NCI-H187 treated with DMSO at 0.1 percent for 48 hours (cell line): ENCODE results near the gene KCNN2.
A peak's percentile ranks its signal among the peaks of the same experiment; 100 is the strongest.
"Not testable (repeated sequence)": the region's sequence is repeated elsewhere in the genome, so short reads cannot be mapped to it uniquely, and the experiment has no call there.

Source experiments
- DNase-seq: peaks from one replicate; lab custom pipeline; 2025; lab: John Stamatoyannopoulos, UW

KCNN2 gene

DNA sequence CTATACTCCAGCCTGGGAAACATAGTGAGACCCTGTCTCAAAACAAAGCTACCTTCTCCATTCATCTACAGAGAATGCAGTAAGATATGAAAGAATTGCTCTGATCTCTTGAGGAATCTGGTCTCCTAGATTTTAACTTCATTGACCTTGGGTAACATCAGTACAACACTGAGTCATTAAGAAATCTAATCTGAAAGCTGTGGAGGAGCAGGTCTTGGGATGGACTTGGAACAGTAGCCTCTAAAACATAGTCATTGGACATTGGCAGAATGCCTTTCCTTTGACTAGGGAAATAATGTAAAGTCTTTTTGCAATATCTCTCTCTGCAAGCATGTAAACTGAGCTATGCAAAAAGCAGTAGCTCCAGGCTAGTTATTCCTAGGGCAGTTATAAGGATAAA, 58.1 kb downstream of the KCNN2 start:
- no peak for DNase-seq

DNA sequence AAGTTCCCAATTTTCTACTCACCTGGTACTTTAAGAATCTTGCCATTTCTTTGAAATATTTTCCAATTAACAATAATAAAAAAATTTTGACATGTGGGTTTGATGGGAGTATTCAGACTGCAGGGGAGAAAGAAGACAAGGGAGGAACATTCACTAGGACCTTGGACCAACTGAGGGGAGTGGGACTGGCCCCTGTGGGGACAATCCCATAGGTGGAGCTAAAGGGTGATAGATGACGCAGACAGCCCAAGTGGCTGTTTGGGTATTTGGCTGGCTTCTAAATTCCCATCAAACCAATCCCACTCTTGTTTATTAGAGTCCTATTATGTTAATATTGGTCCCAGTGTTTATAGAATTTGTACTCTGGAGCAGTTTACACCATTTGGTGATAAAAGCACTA, 65.3 kb downstream of the KCNN2 start:
- no peak for DNase-seq

DNA sequence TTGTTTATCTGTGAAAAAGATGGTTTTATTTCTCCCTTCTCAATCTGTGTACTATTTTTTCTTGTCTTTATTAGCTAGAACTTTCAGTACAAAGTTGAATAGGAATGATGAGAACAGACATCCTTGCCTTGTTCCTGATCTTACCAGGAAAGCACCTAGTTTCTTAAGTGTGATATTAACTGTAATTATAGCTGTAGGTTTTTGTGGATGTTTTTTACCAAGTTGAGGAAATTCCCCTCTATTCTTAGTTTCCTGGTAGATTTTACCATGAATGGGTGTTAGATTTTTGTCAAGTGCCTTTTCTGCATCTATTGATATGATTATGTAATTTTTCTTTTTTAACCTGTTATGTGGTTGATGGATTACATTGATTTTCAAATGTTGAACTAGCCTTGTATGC, 68.7 kb downstream of the KCNN2 start:
- no peak for DNase-seq

DNA sequence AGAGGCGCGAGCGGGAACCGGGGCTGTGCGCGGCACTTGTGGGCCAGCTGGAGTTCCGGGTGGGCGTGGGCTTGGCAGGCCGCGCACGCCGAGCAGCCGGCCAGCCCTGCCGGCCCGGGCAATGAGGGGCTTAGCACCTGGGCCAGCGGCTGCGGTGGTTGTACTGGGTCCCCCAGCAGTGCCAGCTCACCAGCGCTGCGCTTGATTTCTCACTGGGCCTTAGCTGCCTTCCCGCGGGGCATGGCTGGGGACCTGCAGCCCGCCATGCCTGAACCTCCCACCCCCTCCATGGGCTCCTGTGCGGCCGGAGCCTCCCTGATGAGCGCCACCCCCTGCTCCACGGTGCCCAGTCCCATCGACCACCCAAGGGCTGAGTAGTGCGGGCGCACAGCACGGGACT, 70.8 kb downstream of the KCNN2 start:
- not testable (repeated sequence) for DNase-seq

DNA sequence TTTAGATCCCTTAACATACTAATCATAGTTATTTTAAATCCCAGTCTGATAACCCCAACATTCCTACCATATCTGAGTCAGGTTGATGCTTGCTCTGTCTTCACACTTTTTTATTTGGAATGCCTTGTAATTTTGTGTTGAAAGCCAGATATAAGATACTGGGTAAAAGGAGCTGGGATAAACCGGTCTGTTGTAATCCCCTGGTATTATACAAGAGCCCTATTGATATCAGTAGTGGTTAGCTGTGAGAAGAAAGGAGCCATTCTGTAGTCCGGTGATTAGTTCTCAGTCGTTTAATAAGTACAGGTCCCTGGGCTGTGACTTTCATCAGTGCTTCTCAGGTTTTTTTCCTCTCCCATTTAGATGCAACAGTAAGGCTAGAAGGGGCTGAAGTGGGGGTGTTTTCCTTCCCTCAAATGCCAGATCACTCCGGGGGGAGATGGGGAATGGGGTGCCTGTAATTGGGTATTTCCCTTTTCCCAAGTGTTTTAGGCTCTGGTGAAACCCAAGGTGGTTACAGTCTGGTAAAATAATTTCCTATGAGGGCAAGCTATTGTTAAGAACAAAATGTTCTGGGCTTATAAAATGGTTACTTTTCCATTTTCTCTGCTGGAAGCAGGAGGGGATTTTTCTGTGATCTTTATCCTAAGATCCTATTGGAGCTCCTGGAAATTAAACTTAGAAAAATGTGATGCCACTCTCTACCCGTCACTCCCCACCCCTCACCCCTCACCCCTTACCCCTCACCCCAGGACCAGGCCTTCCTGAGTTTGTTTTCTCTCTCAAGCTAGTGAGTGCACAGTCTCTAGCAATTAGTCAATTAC, 72.7 kb downstream of the KCNN2 start:
- no peak for DNase-seq

DNA sequence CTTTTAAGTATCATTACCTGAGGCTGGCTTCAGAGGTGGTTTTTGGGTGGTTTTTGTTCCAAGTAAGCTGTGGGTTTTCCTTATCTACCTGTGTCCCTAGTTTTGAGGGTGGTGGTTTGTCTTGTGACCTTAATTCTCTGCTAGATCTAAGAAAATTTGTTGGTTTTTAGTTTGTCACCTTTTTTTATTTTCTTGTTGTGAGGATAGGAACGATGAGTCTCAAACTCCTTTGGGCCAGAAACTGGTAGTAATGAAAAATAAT, 73.3 kb downstream of the KCNN2 start:
- no peak for DNase-seq

DNA sequence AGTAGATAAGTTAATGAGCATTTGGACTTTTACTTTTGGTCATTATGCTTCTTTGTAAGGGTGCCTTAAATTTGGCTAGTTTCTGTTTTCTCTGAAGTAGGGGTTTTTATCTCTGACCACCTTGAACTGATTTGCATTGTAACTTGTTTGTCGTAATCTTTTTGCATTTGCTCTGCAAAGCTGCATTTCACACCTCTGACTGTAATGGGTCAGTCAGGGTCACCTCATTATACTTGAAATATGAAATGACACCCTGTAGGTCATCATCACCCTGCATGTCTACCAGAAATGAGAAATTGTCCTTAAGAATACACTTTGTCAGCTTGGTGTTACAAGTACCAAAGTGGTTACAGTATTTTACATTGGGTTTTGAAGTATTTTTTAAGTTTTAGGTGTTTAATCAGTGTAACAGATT, 74.0 kb downstream of the KCNN2 start:
- DNase-seq, result no peak

DNA sequence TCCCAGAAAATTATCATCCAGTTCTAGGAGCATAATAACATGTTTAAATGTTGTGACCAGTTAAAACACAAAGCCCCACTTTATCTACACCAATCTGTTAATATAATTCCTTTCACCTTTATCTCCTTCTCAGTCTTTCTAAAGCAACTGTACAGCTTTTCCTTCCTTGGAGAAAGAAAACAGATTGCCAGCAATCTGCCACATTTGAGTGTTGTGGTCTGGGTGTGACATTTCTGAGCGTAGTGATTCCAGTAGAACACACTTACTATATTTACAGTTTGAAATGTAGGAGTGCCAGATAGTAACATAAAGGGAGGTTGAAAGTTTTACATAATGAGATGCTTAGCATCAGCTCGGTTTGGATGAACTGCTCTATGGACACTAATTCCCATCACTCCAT, 76.1 kb downstream of the KCNN2 start:
- DNase-seq, result no peak

DNA sequence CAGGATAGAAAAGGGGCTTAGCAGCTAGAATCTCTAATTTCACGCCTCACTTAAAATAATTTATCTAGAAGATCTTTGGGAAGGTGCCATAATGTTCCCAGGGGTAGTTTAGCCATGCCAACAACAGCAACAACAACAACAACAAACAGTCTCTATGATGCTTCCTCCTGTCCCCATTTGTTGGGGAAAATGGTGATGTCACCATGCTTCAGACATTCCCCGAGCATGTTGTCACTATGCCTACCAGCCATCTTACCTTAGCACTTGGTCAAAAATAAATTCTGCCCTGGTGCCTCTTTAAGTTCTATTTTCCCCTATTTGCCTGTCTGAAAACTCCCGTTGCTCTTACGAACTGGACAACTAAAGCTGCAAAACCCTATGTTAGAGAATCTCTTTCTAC, 76.6 kb downstream of the KCNN2 start:
- no peak for DNase-seq

DNA sequence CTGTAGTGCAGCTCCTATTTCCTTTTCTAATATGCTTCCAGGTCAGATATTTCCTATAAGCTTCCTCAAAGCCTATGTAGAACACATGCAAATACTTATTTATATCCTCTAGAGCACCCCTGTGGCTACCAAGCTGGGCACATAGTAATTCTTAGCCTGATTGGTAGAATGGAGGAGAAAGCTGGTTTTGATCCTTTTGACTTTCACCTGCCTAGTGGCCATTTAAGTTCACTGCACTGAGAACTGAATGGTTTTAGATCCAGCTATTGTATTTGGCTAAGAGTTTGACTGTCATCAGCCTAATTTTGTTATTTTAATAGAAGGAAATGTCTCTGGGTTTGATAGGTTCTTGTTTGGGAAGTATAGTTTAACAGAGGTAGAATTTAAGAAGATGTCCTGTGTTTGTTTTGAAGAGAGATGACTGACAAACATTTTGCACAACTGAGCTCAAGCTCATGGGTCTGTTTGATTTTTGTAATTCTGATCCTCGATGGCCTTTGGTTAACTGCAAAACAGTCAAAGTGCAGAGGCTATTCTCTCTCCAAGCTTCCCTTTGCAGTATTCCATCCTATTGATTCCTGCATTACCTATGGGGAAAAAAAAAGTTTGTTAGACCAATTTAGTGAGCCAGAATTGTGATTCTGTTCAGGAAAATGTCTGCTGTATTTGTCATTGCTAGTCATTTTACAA, 85.4 kb downstream of the KCNN2 start:
- no peak for DNase-seq

DNA sequence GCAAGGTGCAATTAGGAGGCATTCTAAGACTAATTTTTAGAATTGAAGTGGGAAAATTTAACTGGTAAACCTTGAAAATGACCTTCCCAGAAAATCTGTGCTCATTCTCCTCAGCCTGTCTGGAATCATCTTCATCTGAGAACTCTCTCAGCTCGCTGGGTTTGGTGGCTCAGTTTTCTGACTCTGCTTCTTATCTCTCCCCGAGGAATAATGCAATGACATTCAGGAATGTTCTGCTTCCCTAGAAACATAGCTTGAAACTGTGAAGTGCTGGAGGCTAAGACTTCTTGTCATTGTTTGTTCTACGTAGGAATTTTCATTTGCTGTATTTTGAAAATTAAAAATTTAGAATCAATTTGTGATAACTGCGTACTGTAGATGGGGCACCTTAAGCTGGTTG, 86.6 kb downstream of the KCNN2 start:
- DNase-seq, result no peak

DNA sequence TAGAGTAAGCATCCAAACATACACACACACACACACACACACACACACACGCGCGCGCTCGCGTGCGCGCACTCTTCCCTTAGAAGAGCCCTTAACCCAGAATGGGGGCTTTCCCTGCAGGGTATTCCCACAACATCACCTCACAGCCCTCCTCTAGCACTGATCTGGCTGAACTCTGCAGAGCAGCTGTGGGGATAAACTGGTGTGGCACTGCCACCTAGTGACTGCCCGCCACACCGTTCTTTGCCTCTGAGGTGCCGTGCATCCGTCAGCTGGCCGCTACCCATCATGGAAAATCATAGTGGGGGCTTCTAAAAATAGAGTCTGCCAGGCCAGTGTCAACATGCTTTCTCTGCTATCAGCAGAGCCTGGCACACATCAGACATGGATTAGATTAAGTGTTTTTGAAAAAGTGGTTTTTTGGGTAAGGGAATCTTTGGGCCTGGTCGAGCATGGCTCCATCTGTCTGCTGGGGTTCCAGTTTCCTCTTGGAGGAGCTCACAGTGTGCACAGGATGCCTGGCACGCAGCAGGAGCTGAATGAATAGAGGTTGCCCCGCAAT, 88.1 kb downstream of the KCNN2 start:
- peak; percentile 13 for DNase-seq

DNA sequence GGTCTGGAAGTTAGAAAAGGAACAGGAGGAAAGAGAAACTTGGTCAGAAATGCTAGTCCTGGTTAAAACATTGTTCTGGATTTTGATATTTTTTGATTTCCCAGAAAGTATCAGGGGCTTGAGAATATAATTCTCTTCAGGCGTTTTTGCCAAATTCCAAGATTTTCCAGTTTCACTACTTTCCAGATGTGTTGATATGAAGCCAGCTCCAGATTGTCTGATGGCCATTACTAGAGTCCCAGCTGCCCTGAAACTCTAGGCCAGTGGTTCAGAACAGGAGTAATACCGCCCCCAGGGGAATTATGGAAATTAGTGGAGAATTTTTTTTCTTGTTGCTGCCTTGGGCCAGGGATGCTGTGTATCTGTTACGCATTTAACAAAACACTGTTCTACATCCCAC, 88.6 kb downstream of the KCNN2 start:
- no peak for DNase-seq

DNA sequence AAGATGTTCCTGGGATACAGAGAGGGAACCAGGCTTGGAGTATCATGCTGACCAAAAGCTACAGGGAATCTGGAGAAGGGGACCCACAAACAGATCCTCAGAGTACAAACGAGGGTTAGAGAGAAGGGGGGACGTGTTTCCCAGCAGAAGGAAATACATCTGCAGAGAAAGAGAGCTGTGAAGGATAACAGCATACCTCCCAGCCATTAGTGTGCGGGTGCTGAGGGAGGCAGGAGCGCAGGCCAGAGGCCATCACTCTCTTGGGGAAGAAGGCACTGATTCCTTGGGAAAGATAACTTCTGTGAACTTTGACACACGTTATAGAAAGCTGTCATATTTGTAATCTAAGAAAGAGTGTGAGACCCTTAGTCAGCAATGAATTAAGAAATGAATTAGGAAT, 96.9 kb downstream of the KCNN2 start:
- no peak for DNase-seq

DNA sequence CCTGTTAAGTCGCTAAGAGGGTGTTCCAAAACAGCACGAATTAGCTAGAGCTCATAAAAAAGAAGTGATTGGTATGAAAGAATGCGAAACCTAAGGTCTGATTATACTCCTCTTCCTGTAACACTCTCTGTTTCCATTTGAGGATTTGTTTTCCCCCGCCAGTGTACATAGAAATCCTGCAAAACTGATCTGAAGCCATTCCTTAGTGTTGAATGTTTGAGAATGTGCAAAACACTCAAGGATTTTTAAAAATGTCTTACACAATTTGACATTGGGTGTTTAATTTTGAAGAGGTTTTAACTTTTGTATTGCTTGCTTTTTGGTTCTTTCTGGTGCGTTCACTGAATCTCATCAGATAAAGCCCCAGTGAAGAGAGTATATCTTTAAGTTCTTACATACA, 105.3 kb downstream of the KCNN2 start:
- DNase-seq, result no peak

DNA sequence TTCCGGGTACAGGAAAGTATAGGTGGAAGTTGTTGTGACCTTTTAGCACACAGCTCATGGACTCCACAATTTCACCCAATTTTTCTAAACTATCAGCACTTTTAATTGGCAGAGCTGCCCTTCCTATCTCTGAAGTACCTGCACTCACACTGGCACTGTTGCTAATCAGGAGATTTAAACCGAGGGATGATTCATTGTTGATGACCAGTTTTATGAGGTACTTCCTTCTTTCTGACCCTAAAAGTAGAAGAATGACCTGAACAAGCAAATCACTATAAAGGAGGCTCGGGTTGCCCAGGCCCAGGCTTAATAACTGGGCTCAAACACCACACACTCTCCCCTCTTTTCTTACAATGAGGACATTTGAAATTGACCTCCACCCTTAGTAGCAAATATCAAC, 105.9 kb downstream of the KCNN2 start:
- DNase-seq, result no peak

DNA sequence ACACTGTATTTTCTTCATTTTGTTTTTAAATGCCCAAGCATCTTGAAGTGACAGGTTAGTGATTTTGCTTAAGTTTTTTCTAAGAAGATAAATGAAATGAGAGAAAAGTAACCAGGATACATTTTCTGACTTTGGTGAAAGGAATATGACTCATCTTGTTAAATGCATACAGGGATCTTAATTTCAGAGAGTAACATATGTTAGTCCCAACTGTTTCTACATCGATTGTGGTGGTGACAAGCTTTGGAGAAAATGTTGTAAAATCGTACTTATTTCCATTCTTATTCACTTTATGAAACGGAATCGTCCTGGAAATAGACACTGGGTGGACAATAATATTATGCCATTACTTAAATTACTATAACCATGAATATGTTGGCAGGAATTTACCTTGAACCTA, 107.5 kb downstream of the KCNN2 start:
- no peak for DNase-seq

DNA sequence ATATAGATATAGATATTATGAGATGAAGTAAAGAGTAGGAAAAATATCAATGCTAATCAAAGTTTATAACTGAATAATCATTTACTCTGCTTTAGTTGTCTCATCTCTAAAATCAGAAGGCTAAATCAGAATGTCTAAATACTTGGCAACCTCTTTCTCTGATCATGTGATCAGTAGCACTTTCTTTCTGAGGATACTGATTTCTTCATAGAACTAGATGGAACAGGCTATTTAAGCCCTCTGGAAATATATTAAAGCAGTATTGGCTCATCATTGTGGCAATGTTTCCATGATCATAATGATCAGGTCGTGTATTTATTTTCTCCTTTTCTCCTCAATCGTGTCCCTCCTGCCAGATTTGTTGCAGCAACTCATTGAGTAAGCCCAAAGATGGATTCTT, 109.7 kb downstream of the KCNN2 start:
- no peak for DNase-seq

DNA sequence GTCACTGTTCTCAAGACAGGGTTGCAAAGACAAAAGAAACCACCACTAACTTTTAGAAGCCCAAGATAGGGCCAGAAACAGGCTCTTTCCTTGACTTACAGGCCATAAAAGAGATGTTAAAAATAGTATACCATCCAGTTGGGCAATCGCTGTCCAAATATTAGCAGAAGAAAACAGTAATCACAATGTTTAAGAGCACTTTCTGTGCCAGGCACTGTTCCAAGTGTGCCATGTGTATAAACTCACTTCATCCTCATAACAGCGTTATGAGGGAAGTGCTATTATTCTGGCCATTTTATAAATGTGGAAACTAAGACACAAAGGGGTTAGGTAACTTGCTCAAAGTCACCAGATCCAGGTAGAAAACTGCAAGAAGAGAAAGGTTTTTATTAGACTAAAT, 111.7 kb downstream of the KCNN2 start:
- DNase-seq, result no peak

DNA sequence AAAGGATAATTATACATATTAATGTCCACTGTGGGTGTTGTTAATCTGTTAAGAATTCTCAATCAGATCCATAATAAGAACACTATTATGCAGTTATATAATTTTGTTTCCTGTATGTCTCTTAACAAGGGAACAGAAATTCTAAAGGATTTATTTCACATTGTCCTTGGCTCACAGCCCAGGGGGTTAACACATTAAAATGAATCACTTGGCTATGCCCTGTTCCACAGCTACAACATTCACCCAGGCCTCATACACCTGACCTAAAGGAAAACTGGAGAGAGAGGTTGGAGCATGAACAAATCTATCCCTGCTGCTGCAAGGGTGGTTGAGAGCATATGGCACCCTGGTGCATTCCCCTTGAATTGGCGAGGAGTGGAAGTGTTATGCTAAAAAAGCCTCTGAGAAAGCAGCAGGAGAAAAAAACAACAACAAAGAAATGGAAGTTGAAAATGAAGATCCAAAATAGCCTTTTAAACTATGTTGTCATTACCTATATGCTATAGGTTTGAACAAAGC, 116.0 kb downstream of the KCNN2 start:
- DNase-seq, result no peak

DNA sequence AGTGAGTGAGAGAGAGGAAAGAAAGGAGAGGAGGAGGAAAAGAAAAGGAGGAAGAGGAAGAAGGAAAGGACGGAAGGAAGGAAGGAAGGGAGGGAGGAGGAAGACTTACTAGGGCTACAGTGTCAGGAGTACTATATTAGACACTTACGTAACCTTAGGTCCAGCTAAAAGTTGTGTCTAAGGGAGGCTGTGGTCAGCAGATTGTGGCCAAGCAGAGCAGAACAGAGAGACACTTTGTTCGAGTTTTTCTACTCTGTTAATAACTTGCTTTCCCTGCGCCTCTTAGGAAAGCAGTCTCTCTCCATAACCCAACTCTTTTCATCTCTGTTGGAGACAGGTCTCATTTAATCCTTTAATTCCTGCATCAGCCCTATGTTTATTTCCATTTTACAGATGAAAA, 138.9 kb downstream of the KCNN2 start:
- no peak for DNase-seq

DNA sequence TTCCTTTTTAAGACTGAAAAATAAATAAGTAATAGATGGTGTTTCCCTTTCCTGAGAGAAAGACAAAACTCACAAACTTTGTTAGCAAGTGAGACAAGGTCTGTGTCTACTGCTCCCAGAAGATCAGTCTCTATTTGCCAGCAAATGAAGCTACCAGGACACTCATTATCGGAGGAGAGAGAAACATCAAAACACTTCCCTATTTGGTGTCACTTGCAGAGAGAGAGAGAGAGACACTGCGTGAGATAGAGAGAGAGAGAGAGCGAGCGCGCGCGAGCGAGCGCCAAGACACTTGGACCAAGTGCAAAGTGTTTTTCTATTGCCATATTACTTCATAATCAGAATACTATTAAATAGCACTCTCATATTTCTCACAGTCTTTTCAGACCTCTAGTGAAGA, 142.7 kb downstream of the KCNN2 start:
- DNase-seq, result no peak

DNA sequence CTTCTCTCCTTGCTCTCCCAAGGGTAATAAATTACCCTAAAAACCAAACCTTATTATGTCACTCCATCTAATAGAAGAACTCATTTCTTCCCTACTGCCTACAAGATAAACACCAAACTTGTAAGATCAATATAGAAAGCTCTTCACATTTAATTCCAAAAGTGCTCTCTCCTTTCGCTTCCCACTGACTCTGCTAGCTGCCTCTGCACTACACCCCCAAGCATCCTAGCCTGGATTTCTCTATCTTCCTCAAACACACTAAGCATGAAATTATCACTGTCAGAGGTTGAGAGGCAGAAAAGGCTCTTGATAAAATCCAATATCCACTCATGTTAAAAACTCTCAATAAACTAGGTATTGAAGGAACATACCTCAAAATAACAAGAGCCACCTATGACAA, 162.4 kb downstream of the KCNN2 start:
- DNase-seq, result no peak

DNA sequence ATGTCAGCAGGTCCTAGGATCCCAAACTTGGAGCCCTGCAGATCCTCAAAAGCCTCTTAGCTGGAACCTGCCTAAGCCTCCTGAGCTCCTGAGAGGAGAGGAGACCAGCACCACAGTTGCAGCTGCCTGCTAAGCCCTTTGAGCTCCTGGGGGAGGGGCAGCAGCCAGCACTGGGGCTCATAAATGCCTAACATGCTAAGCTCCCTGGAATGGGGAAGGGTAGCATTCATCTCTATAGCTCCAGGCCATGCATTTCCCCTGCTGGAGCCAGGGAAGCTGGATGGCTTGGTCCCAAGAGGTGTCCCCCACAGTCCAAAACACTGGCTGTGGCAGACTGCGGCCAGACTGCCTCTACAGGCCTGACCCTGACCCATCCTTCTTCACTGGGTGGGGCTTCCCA, 182.7 kb downstream of the KCNN2 start:
- no peak for DNase-seq
